ENCODE results near the gene CASZ1. TPM values are rescaled to one million over a fixed set of nuclear protein-coding genes. Genes with fewer than 3 reads are reported as not detected.

CASZ1 gene
- polyA plus RNA-seq, 2 of the 4 experiments (the other 2 are of a cell fraction), result 0.52 to 1.2 TPM

GRCh38 chr1:10726355-10726754 lies 70.1 kb downstream of the CASZ1 start:
- Histone ChIP-seq H3K9me3 (no peaks in the 10 kb centered on the region), H3K4me2 (no peak overlapping the region), H3K4me3 (no peak overlapping the region), H3K4me1 (peaks cover 45% of the 10 kb centered on the region), H3K27ac (0 out of 6 replicates have a peak overlapping the region, but pooled peaks of 1 of the 2 experiments have one; percentile 24)
- ChIA-PET CTCF (interaction anchor here (1.1 to 2.9 kb wide), 2 partner anchors 19 to 34 kb away, joined by 3 to 7 read pairs; no protein-coding TSS in a partner anchor), POLR2A (no interaction called here)
- FAIRE-seq, result no peak
- WGBS (ENCODE audit: missing lambda C conversion rate), result no CpG with 5 or more reads among the region's 17 CpGs
- no peak for TF ChIP-seq HDAC2 (IDR thresholded peaks at IDR 0.05)
- TF ChIP-seq E2F6 (IDR thresholded peaks at IDR 0.05; ENCODE audit: borderline replicate concordance, low read depth), result no peak
- no peak for TF ChIP-seq CTCF (IDR thresholded peaks at IDR 0.05)
- TF ChIP-seq ZFP36 (IDR thresholded peaks at IDR 0.05; ENCODE audit: borderline replicate concordance, partially characterized antibody), result no peak
- TF ChIP-seq HOXB13 (CRISPR knock-in tag; IDR thresholded peaks at IDR 0.05; ENCODE audit: low read depth), result no peak
- TF ChIP-seq NPAS2 (CRISPR knock-in tag; IDR thresholded peaks at IDR 0.05; ENCODE audit: borderline replicate concordance), result no peak
- TF ChIP-seq, protein P1, sequence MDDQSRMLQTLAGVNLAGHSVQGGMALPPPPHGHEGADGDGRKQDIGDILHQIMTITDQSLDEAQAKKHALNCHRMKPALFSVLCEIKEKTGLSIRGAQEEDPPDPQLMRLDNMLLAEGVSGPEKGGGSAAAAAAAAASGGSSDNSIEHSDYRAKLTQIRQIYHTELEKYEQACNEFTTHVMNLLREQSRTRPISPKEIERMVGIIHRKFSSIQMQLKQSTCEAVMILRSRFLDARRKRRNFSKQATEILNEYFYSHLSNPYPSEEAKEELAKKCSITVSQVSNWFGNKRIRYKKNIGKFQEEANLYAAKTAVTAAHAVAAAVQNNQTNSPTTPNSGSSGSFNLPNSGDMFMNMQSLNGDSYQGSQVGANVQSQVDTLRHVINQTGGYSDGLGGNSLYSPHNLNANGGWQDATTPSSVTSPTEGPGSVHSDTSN (IDR thresholded peaks at IDR 0.05), result no peak
- TF ChIP-seq FOXS1 (CRISPR knock-in tag; IDR thresholded peaks at IDR 0.05), result no peak
- TF ChIP-seq FOSL2 (IDR thresholded peaks at IDR 0.05), result no peak
- TF ChIP-seq FOSL2 (CRISPR knock-in tag; IDR thresholded peaks at IDR 0.05), result no peak
- no peak for TF ChIP-seq SREBF2 (IDR thresholded peaks at IDR 0.05)
- no peak for TF ChIP-seq TFCP2L1 (CRISPR knock-in tag; IDR thresholded peaks at IDR 0.05)
- TF ChIP-seq CHD2 (IDR thresholded peaks at IDR 0.05; ENCODE audit: low read length, partially characterized antibody), result no peak
- no peak for TF ChIP-seq USF2 (IDR thresholded peaks at IDR 0.05)
- TF ChIP-seq MYC (IDR thresholded peaks at IDR 0.05; ENCODE audit: borderline replicate concordance, low read length), result no peak
- TF ChIP-seq HOXA7 (CRISPR knock-in tag; IDR thresholded peaks at IDR 0.05), result no peak
- TF ChIP-seq MAZ (IDR thresholded peaks at IDR 0.05; ENCODE audit: borderline replicate concordance, low read depth, low read length), result no peak
- no peak for TF ChIP-seq CHD4 (IDR thresholded peaks at IDR 0.05; ENCODE audit: borderline replicate concordance)
- TF ChIP-seq FOSB (CRISPR knock-in tag; IDR thresholded peaks at IDR 0.05), result no peak
- ATAC-seq, result no peak
- DNase-seq (ENCODE audit: low read depth in 1 of 2, low spot score in 1 of 2), result no peak

GRCh38 chr1:10724948-10725847 lies 71.2 kb downstream of the CASZ1 start:
- DNase-seq (ENCODE audit: low read depth in 1 of 2, low spot score in 1 of 2) (no peak), ATAC-seq (no peak), FAIRE-seq (no peak)
- Histone ChIP-seq H3K4me3 (no peak overlapping the region), H3K4me1 (peaks cover 34% of the 10 kb centered on the region), H3K27ac (peak overlapping the region in 1 of 2 experiments; percentile 37; a peak in 2 of 6 replicates), H3K9me3 (no peaks in the 10 kb centered on the region), H3K4me2 (peak overlapping the region; percentile 30; the same call in 2 of the 3 replicates)
- CTCF ChIA-PET, result interaction anchor here (1.6 kb wide), 1 partner anchor 217 kb away, joined by 4 read pairs; no protein-coding TSS in a partner anchor
- 88% methylated on average over 12 of the region's 21 CpGs for WGBS (ENCODE audit: missing lambda C conversion rate)
- POLR2A ChIA-PET, result no interaction called here
- TF ChIP-seq CTCF (IDR thresholded peaks at IDR 0.05) (no peak), PHF8 (IDR thresholded peaks at IDR 0.05; ENCODE audit: borderline replicate concordance, low read depth) (no peak), MAFK (IDR thresholded peaks at IDR 0.05; ENCODE audit: partially characterized antibody) (no peak), POLR2AphosphoS2 (conservative IDR thresholded peaks at IDR 0.05; ENCODE audit: low read length) (no peak), CEBPB (IDR thresholded peaks at IDR 0.05) (no peak), FOSB (CRISPR knock-in tag; IDR thresholded peaks at IDR 0.05) (no peak), SMC3 (IDR thresholded peaks at IDR 0.05) (no peak), ZC3H11A (IDR thresholded peaks at IDR 0.05) (no peak), TFCP2L1 (CRISPR knock-in tag; IDR thresholded peaks at IDR 0.05) (no peak), NFE2L2 (conservative IDR thresholded peaks at IDR 0.05; ENCODE audit: low read length) (no peak), CHD2 (IDR thresholded peaks at IDR 0.05; ENCODE audit: low read length, partially characterized antibody) (no peak), HOXB13 (CRISPR knock-in tag; IDR thresholded peaks at IDR 0.05; ENCODE audit: low read depth) (no peak), BCL3 (IDR thresholded peaks at IDR 0.05) (no peak), CHD4 (IDR thresholded peaks at IDR 0.05; ENCODE audit: borderline replicate concordance) (no peak), HOXB5 (CRISPR knock-in tag; IDR thresholded peaks at IDR 0.05) (no peak), FOSL2 (IDR thresholded peaks at IDR 0.05) (no peak), FOSL2 (CRISPR knock-in tag; IDR thresholded peaks at IDR 0.05) (no peak)
